SK-N-DZ (cell line): ENCODE data around the gene SSBP3.

ENCODE experiments used
- DNase-seq: peaks from one replicate; pipeline ENCODE4 v3.0.0-alpha.2; 2015; ENCODE audit warnings: low spot score

SSBP3 gene

DNA sequence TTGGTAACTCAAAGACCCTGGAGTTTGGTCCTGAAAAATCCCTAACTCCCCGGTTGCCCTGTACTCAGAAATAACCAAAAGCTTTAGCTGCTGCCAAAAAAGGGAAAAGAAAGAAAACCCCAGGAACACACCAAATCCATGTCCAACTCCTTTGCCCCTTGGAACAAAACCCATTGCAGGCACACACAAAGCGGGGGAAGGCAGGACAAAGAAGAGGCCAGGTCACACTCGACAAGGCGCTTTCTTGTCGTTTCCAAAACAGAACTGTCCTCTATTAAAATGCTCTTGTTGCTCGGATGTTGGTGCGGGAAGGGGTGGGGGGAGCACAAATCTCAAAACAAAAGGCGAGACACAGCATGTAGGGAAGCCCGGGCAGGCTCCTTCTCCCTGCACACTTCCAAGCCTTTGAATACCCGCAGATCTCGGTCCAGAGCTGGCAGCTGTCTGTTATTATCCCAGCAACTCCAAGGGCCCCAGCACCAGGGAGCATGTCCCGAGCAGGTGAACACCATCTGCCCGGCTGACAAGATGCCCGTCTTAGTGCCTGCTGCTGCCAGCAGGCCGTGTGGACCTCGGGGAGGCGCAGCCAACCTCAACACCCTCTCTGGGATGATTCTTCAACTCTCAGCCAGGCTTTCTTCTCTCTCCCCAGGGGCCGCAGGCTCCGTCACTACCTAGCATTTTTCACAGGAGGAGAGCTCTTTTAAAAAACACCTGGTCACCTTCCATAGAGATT is 96.4 kb downstream of the SSBP3 start:
- no peak for DNase-seq

DNA sequence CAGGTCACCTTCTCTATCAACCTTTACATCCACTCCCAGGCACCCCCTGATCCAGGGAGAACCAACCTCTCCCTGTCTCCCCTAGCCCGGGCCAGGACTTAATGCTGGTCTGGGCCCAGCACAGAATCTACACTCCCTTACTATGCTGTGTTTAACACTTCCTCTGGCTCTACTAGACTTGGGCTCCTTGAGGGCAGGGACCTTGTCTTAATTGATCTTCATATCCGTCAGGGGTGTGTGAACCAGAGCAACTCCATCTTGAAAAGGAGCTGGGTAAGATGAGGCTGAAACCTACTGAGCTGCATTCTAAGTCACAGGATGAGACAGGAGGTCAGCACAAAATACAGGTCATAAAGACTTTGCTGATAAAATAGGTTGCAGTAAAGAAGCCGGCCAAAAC is 98.9 kb downstream of the SSBP3 start:
- no peak for DNase-seq

DNA sequence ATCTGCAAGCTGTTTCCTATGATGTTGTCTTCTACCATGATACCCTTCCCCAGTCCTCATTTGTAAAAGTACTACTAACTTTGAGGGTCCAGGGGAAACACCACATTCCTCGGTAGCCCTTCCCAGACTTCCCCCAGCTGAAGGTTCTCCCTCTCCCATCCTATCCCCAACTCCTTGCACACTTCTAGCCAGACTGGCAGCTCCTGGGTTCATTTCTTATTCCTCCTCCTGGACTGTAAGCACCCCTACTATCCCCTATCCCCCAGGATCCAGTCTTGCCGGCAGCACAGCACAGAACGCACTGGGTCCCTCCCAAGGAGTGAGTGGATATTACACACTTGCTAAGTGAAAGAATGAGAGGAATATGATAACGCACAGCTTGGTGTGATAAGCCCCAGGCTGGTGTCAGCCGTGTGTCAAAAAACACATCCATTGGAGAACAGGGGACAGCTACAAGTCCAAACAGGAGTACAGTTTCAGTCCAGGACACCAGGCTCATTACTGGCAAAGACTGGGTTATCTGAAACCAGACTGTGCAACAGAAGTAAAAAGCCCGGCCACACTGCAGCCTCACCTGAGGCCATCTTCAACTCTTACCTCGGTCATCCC is 100.2 kb downstream of the SSBP3 start:
- DNase-seq, result no peak

DNA sequence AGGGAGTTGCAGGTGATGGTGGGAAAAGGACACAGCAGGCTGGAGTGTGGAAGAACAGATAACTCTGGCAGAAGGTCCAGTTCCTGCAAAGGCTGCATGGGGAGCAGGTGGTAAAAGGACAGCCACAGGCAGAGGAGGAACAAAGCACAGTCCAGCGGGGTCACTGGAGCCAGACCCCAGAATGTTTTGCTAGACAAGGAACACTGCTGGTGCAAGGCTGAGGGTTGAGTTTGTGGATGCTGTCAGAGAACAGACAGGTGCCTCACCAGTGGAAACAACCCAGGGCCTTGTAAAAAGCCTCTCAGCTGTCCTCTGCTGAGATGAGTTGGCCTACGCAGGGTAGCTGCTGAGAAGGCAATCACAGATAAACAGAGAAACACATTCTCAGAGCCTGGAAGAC is 101.7 kb downstream of the SSBP3 start:
- no peak for DNase-seq

DNA sequence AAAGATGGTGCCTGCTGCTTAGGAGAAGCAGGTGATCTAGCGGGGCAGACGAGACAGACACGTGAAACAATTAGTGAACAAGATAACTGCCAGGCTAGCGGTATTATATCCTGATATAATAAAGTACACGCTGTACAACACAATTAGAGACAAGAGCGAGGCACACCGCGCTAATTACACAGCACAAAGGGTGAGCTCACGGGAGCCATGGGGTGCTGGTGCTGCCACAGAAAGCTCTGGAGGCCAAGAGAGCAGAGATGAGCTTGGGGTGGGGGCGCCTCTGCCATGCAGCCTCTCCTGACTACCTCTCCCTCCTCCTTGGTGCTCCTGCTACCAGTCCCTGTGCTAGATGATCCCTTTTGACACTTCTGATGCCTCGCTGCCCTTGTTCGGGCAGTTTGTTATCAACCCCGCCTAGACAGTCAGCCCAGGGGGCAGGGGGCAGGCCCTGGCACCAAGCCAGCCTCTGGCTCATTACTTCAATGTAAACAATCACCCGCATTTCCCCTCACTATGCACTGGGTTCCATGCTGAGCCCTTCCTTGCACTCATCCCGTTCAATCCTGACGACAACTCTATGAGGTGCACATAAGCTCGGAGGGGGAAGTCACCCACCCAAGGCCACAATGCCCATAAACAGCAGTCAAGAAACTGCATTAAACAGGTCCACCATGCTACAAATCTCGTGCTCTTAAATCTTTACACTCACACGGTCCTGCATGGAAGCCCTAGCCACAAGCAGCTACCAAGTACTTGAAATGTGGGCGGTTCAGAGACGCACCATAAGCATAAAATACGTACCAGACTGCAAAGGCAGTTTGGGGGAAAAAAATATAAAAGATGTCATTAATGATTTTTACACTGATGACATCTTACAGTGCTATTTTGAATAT is 103.0 kb downstream of the SSBP3 start:
- no peak for DNase-seq

DNA sequence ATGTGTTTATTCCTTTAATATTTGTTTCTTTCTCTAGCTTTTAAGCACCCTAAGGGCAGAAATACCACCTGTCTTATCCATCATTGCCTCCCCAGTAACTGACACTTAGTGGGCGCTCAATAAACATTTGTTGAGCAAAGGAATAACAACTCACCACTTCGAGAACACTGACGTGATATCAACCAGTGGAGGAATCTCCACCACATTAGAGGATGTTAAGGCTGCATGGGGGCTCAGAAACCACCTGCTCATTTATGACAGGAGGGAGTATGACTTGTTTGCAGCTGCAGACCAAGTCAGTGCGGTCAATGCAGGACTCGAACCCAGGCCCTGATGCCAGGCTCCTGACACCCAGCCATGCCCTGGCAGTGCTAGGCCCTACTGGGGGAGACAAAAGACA is 103.6 kb downstream of the SSBP3 start:
- no peak for DNase-seq

DNA sequence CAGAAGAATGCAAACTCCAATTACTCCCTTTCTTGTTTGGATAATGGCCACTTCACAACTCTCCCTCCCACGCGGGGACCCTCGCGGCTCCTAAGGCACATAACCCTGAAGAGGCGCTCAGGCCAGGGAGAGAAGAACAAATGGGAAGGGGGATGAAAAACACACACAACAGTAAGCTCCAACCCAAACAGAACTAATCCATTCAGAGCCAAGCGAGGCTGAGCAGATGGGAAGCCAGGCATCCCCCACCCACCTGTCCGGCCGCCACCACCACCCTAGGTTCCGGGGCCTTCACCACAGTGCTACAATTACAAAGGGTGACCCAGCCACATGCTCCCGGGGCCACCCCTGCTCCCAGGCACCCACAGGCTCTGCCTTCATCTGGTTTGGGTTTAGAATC is 104.7 kb downstream of the SSBP3 start:
- no peak for DNase-seq

DNA sequence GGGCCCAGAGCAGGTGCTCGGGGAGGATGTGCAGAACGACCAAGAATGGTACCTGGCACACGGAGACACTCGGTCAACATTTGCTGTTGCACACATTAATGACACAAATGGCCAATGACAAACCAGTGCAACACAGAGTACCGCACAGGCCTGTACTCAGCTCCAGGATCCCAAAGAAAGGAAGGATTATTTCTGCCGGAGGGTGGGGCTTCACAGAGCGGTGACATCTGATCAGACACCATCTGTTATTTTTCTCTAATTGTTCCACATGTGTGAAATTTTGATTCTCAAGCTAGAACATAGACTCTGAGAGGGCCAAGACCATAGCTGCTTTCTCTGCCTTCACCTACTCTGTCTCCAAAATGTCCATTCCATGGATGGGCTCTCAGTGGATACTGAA is 105.8 kb downstream of the SSBP3 start:
- DNase-seq, result no peak

DNA sequence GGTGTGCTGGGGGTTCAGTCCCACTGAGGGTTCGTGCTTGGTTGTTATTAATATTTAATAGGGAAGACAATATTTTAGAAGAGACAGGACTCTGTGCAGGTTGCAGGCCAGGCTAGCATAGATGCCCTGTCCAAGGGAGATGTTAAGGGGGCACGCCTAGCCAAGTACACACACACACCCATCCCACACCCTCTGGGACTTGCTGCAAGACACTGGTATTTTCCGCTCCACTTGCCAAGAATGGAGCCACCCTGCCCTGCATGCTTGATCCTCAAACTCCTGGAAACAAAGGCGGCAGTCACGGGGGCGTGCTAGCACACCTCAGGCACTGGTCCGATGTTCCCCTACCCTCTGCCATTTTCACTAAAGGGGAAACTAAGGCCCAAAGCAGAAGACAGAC is 107.2 kb downstream of the SSBP3 start:
- DNase-seq, result no peak

DNA sequence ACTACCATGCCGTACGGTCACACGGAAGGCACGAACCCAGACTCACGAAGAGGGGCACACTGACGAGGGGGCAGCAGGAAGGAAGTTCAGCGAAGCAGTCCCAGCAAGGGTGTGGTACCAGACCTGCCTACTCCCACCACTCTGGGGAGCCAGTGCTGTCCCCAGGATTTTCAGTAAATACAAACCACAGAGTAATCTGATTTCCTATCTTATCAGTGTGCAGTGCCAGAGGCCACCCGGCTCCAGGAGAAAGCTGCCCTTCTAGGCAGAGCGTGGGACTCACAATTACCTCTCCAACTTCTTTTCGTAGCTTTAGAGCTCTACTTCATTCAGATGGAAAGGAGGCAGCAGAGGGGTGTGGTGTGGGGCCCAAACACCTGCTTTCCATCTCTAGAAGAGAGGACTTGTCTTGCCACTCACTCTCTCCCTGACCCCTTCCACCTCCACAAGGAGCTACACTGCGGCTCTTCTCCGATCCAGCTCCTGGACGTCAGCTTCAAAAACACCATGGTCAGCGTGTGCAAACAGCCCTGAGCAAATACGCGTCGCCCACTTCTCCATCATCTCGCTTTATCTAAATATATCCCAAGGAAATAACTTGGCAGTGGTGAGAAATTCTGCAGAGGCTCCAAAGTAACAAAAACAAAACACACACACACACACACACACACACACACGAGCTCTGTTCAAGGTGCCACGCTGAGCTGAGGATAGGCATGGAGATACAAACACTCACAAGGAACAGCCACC is 107.7 kb downstream of the SSBP3 start:
- DNase-seq, result no peak

DNA sequence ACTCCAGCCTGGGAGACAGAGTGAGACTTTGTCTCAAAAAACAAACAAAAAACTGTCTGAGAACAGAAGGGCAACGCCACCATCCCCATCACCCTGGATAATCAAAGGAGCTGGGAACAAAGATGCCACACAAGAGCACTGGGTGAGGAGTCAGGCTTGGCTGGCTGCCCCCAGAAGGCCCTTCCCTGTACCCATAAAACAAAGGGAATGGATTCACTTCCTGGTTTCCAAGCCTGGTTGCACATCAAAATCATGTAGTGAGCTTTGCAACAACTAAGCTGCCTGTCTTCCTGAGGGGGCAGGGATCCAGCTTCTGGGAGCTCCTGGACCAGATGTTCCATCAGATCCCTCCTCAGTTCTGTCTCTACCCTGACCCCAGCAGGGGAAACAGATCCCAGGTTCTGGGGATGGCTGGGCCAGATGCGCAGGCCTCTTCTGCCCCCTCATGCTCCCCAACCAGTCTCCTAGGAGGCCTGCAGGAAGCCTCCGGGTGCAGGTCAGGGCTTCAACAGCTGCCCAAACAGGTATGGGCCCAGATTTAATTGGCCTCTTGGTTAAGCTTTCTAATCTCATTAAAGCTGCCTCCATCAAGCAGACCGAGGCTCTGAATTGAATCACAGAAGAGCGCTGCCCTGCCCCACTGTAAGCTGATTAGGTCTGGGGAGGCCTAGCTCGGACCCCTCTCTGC is 108.5 kb downstream of the SSBP3 start:
- DNase-seq, result peak; percentile 96

DNA sequence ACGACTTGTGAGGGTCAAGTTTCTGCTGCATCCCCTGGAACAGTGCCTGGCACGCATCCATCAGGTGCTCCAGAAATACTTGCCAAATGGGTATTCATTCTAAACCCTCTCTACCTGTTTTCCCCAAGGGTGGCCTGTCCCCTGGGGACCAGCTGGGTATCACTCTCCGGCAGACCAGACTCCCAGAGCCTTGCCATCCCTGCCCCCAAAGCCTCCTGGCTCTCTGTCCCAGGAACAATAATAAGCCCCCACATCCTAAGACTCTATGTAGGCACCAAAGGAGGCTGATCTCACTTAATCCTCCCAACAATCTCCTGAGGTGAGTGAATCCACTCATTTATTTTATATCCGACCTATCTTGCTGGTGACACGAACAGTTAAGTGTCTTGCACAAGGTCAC is 109.5 kb downstream of the SSBP3 start:
- no peak for DNase-seq

DNA sequence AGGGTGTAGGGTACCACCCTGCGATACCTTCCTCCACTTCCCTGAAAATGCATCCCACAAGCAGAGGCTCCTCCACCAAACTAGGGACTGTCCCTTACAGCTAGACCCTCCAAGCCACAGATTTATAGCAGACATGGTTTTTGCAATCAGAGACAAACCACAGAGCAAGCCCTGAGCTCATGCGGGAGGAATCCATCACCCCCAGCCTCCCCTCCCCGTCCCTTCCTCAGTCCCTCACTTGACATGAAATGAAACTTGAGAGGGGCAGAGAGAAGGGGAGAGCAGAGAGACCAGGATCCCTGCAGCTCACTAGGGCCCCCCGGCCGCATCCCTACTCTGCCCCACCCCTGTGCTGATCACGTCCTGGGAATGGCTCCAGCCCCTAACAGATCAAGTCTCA is 111.3 kb downstream of the SSBP3 start:
- DNase-seq, result no peak

DNA sequence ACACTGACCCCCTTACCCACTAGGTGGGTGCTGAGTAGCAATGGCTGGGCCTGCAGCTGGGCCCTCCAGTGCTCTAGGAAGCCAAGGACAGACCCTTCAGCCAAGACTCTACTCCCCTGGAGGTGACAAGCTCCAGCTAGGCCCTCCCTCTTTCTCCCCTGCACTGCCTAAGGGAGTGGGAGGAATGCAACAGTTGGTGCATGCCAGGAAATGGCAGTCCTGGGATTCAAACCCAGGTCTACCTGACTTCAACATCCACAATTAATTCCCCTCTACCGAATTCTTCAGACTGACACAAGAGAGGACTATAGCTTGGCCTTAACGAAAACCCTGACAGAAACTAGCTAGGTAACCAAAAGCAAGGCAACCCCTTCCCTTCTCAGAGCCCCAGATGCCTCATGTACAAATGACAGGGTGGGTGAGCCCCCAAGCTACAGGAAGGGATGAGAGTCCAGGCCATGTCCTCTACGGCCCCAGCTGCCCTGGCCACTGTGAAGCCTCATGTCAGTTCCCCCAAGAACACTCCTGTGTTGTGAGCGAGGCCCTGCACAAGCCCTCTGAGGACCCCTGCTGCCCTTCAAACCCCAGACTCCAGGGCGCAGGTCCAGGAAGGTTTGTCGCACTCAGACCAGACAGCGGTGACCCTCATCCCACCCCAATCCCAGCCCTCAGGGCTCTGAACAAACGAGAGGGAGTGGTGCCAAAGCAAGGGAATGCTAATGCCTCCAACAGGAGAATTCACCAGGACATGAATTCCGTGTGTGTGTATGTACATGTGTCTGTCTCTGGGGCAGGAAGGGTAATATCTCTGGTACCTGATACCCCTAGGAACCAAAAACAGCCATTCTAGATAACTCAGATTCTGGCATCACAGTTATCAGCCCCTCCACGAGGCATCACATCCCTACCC is 113.9 kb downstream of the SSBP3 start:
- DNase-seq, result no peak

DNA sequence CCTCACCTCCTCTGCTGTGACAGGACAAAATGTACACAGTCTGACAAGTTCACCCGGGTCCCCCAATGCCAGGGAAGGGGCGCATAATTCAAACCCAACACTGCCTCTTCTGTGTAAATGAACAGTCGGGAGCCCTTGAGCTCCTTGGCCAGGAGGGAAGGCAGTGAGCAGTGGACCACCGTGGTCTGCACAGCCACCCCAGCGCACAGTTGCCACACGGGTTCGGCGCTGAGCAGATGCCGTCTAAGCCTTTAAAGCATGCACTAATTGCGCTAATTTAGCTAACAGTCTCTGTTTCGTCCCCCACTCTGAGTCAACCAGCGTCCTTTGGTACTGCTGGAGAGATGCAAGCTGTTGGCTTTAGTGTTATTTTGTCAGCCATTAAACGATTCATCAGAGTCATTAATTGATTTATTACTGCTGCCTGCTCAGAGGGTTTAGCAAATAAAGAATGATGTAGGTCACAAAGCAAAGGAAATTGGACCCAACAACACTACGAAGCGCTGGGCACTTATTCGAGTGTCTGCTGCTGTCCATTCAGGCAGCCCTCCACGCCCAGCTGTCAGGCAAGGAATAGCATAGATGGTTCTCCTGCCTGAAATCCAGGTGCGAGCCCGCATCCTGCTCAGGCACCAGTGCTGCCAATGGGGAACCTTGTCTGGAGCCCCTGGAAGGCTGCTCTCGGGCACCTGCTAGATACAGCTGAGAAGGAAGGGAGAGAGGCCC is 114.8 kb downstream of the SSBP3 start:
- no peak for DNase-seq

DNA sequence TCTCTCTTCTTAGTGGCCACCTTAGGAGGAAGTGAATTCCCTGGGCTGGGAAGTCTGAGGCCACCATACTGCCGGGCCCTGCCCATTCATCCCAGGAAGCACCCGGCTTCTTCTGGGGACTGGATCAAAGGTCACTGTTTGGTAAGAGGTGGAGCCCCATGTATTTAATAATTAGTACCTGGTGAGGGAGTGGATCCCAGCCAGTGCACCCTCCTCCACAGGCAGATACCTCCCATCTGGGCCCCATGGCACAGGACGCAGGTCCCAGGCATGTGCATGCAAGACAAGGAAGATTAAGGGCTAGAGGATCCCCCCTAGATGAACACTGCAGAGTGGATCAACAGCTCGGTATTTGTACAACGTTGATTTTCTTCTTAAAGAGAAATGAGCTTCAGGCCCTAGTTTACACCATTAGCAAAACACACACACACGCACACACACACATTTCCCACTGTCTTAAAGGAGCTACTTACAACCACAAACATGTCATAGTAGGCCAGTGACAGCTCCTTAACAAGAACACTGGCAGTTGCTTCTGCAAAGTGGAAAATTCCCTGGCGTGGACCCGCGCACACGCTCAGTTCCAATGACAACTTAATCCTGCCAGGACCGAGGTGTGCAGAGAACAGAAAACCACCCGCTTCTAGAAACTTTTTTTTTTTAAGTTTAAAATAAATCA is 115.5 kb downstream of the SSBP3 start:
- DNase-seq, result no peak

DNA sequence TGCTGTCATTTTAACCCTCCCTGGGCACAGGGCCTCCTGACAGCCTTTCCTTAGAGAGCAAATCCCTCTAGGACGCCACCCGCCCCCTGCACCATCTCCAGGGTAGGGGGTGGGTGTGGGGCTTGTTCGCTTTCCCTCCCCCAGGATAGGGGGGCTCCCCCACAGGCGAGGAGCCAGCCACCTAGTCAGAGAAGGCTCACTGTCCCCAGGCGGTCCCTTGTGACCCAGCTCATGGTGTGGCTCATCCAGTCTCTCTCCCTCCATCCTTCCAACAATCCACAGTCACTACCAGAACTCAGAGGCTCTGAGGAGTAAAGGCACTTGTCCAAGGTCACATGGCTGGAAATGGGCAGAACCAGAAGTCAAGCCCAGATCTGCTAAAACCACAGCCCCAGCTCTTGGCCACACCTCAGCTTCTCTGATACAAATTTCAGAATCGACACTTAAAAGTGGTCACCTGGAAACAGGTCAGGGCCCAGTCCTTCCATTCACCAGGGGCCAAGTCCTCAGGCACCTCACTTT is 116.4 kb downstream of the SSBP3 start:
- no peak for DNase-seq

DNA sequence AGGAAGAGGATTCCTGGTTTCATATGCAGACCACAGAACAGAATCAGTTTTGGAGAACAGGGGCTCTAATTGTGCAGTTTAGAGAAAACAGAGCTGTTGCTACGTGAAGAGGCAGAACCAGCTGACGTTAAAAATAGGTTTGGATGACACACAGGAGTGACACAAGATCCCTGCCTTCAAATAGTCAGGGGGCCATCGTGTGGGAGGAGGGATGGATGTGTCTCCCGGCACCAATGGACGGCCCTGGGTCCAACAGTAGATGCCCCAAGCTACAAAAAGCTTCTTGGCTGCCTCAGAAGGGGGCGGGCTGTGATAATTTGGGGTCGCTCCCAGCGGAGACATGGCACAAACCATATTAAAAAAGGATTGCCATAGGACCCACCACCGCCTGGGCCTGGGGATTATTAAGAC is 118.4 kb downstream of the SSBP3 start:
- no peak for DNase-seq

DNA sequence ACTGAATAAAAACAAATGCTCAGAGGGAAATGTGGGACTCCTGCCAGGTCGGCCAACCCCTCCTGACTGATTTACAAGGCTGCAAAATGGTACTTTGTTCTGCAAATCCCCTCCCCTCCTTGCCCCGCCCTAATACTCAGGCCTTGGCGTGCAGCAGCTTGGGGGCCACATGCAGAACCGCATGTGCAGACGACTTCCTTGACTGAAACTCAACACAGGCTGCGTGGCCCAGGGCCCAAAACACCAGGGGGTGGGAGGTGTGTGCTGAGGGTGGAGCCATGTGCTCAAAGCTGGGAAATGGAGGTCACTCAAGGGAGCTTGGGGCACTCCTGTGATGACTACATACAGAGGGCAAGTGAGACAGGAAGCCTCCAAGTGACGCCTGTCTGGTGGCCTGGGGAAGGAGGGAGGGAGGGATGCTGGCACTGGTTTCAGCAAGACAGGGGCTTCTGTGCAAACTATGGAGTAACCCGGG is 119.0 kb downstream of the SSBP3 start:
- no peak for DNase-seq
